Measurements from ENCODE around the gene PSMB3. TPM values are rescaled to one million over a fixed set of nuclear protein-coding genes. Genes with fewer than 3 reads are reported as not detected.
A peak's percentile ranks its signal among the peaks of the same experiment; 100 is the strongest.

Gene PSMB3
- 388 and 548 TPM in 2 replicates for total RNA-seq (2014; rRNA removed; shearing (Covaris generic))
- polyA plus RNA-seq (2015; cell fraction: cytosol; rRNA removed): 271 and 305 TPM in 2 replicates
- 230 and 238 TPM in 2 replicates for polyA plus RNA-seq (2015; cell fraction: nucleus; rRNA removed)

- DNase-seq (ENCODE audit: low read depth): peak; percentile 99
Measured at GRCh38 chr17:38752308-38753070, at the start of gene PSMB3. Gene PSMB3, plus strand, starts transcription at chr17:38752741. Its CDS starts 86 bp downstream, at chr17:38752827.

DNA sequence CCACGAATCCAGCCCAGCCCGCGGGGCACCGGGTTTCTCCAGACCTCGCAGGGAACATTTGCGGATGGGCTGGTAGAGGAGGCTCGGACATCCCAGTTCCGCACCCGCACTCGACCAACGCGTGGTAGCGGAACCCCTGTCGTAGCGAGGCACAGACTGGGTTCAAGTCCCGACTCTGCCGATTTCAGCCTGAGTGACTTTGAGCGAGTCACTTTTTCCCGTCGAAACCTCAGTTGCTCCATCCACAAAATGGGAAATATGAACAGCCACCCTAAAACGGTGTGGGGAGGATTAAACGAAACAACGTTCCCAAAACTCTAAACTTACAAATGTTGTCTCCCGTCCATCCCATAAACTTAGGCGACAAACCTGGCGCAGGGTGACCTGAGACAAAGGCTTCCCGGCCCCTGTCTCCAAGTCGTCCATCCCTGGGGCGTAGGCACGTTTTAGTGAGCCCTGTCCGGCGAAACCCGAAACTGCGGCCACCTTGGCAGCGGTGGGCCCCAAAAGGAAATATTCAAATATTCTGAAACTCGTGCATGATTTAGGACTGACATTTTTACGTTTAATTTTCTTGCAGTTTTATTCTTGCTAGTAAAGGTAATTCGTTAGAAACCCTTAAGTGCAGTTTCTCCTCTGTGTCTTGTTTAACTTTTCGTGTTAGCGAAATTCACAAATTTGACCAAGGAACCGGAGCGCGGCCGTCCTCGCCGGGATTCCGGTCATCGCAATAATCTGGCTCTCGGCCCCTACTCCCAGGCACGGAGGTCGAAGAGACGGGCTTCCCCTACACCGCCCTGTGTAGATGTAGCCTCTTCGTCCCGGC, 49.4 kb upstream of the PSMB3 start:
- DNase-seq (ENCODE audit: low read depth): no peak

- DNase-seq (ENCODE audit: low read depth): no peak
Measured at GRCh38 chr17:38703742-38704605, 48.6 kb upstream of the PSMB3 start.

- DNase-seq (ENCODE audit: low read depth): peak; percentile 59
Measured at GRCh38 chr17:38704606-38705522, 47.7 kb upstream of the PSMB3 start, which contains the start of gene MLLT6. Gene MLLT6, plus strand, starts transcription at chr17:38705273. Its CDS starts 360 bp downstream, at chr17:38705633.

GRCh38 chr17:38705523-38705802, 47.1 kb upstream of the PSMB3 start:
- no peak for DNase-seq (ENCODE audit: low read depth)

- DNase-seq (ENCODE audit: low read depth): peak; percentile 40
Measured at GRCh38 chr17:38705803-38706504, 46.6 kb upstream of the PSMB3 start.

DNA sequence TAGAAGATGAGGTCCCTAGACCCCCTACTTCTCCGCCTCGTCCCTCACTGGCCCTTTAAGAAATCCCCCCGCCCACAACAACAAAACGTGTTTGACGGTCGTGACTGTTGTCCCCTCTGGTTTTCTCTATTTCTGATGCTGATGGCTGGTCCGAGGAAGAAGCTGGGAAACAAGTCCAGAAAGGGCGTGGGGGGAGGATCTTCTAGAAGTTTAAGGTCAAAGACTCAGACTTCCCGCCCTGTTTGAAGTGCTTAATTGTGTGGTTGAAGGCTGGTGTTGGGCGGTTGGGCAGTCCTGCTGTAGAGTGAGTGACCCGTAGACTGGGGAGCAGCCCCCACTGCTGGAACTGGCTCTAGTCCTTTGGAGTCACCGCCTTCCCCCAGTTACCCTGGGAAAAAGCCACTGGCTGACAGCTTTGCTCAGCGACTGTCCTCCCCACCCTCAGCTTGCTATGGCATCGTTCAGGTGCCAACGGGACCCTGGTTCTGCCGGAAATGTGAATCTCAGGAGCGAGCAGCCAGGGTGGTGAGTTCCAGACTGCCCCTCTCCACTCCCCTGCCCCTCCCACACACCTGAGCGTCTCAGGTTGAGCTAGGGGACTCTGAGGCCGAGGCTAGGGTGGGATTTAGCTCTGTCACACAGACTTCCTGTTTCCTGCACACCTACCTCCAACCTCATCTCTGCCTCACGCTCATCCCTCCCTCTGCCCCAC, 45.9 kb upstream of the PSMB3 start:
- no peak for DNase-seq (ENCODE audit: low read depth)

DNA sequence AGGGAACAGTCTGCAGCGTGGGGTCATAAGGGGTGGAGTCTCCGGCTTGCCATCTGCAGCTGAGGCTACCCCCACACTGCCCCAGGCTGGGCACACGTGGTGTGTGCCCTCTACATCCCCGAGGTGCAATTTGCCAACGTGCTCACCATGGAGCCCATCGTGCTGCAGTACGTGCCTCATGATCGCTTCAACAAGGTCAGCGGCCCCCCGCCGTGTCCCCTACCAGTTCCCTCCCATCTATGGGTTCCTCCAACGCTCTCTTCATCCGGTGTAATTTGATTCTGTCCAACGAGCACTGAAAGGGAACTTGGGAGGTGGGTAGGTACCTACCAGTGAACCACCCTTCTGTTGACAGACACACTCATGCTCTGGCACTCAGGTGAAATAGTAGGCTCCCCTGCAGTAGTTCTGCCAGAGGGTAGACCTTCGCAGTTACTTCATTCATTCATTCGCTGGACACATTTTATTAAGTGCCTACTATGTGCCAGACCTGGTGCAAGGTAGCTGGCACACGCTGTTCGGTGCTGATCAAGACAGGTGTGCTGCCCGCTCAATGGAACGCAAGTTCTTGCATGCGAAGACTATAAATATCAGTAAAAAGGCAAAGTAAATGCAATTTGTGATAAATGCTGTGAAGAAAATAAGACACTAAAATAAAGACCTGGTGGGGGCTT, 44.7 kb upstream of the PSMB3 start:
- no peak for DNase-seq (ENCODE audit: low read depth)

DNA sequence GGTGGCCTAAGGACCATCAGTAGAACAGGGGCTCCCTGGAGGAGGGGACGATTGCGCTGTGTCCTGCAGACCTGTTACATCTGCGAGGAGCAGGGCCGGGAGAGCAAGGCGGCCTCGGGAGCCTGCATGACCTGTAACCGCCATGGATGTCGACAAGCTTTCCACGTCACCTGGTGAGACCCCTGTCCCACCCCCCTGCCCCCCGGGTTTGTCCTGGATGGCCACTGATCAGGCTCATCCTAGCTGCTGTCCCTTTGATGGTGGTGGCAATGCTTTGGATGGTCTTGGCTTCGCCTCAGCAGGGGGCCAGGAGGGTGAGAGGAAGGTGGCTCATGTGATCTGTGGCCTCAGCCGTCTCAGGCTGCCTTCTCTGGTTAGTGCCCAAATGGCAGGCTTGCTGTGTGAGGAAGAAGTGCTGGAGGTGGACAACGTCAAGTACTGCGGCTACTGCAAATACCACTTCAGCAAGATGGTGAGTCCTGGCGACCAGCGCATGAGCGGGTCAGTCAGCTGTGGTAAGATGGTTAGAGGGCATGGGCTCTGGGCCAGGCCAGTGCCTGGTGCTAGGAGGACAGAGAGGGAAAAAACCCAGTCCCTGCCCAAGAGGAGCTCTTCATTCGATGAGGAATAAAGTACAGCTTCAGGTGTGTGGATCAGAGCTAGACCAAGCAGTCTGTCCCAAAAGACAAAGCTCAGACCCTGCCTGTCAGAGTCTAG, 43.3 kb upstream of the PSMB3 start:
- DNase-seq (ENCODE audit: low read depth): no peak

DNA sequence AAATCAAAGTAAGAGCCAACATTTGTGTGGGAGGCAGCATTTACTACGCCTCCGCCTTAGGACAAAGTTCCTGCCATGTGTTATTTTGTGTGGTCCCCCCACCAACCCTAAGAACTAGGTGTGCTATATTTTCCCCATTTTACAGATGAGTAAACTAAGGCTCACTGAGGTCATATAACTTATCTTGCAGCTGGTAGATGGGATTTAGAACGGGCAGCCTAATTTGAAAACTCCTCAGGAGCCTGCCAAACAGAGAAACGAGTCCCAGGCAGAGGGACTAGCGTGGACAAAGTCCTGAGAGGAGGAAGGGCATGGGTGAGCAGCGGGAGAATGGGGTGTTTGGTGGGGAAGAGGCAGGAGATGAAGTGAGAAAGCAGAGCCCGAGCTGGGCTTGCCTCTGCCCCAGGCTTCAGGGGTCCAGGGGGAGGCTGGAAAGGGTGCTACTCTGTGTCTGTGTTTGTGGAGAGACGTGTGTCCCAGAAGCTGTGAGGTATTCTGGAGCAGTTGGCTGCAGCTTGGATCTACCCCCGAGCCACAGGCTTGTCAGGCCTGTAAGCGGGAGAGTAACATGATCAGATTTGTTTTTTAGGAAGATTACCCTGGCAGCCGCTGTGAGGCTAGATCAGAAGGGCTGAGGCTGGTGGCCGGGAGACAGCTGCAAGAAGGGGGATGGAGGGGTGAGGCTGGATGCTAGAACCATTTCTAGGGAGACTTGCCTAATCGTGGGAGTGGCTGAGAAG, 42.5 kb upstream of the PSMB3 start:
- no peak for DNase-seq (ENCODE audit: low read depth)

- DNase-seq (ENCODE audit: low read depth): no peak
Measured at GRCh38 chr17:38710604-38710962, 42.0 kb upstream of the PSMB3 start.

- DNase-seq (ENCODE audit: low read depth): no peak
Measured at GRCh38 chr17:38710985-38711384, 41.6 kb upstream of the PSMB3 start.

DNA sequence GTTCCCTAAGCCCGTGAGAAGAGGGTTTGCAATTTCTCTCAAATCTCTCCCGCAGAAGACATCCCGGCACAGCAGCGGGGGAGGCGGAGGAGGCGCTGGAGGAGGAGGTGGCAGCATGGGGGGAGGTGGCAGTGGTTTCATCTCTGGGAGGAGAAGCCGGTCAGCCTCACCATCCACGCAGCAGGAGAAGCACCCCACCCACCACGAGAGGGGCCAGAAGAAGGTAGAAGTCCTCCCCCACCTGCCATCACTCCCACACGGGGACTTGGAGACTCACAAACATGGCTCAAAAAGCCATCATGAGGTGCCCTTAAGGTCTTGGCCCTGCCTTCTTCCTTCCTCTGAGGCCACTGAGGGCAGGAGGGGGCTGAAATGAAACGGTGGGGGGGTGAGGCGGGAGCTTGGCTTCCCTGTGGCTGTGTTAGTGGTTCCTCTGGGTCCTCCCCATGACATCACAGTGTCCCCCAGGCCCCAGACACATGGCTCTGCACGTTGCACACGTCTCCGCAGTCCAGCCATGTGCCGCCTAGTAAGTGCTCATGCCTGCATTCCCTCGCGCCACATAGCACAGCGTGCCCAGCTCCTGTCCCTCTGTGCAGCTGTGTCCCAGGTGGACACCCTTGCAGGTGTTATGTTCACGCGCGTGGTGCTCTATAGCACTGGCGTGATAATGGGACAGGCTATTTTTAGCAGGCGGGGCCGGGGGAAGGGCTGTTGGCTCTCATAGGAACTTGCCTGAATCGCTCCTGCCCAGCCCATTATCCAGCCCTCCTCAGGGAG, 40.6 kb upstream of the PSMB3 start:
- DNase-seq (ENCODE audit: low read depth): no peak

DNA sequence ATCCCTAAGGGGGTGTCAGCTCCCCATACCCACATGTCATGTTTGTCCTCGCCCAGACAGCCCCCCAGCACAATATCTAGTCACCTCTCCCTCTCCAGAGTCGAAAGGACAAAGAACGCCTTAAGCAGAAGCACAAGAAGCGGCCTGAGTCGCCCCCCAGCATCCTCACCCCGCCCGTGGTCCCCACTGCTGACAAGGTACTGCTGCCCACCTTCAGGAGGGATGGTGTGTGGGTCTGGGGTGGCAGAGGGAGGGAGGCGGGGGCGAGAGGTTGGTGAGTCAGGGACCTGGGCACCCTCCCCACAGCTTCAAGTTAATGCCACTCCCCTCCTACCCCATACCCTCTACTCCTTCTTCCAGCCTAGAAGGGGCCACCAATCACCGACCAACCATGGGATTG, 39.9 kb upstream of the PSMB3 start:
- no peak for DNase-seq (ENCODE audit: low read depth)

DNA sequence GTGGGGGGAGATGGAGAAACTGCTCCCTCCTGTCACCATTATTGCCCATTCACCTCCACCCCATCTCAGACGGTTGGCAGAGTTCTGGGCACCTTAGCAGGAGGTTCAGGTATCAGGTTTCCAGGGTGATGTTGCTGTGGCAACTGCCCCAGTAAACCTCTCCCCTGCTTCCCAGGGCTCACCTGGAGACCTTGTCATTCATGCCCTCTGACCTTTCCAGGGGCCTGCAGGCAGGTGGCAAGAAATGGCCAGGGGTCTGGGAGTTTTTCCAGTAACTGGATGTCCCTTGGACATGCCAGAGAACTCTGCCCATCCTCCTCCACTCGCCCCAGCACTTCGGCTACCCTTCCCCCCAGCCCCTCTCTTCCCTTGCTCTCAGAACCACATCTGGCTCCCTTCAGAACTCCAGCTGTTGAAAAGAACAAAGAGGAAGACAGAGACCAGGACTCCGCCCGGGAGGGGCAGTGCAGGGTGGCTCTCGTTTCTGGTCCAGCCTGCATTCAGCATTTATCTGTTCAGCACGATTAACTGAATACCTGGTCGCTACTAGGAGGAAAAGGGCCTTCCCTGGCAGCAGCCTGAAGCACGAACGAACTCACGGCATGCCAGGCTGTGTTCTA, 39.0 kb upstream of the PSMB3 start:
- no peak for DNase-seq (ENCODE audit: low read depth)

Measured in HT1080 (cell line).